ENCODE data around the gene NCAM2.

- TF ChIP-seq CTCF (IDR thresholded peaks at IDR 0.05) (no peak), EZH2 (IDR thresholded peaks at IDR 0.05; ENCODE audit: borderline replicate concordance, insufficient read depth, low read depth, low read length, poor library complexity, severe bottlenecking) (no peak)
These were observed 104.7 kb downstream of the NCAM2 start for GRCh38 chr21:21102896-21103295.
